Uterus (tissue), 4 donors: Measurements from ENCODE around the gene RAC2. TPM values are rescaled to one million over a fixed set of nuclear protein-coding genes. Genes with fewer than 3 reads are reported as not detected.

Source experiments
- DNase-seq, 2 donors: peaks; one replicate each; pipeline ENCODE4 v3.0.0-alpha.2; 2019 to 2020
- H3K27ac ChIP-seq, 2 donors: fragments of 200-600 bp; sonication (generic); 1 replicate in 1 of 2; 2 replicates in 1 of 2; pipeline ENCODE4 v1.5.1; 2016 to 2018
- H3K27me3 ChIP-seq, 2 donors: fragments of 200-600 bp; sonication (generic); one replicate each; pipeline ENCODE4 v1.5.1; 2018 to 2019; ENCODE audit warnings: control low read depth in 1 of 2
- H3K36me3 ChIP-seq, 2 donors: fragments of 200-600 bp; sonication (generic); one replicate each; pipeline ENCODE4 v1.5.1; 2019; ENCODE audit warnings: control low read depth in 1 of 2
- H3K4me1 ChIP-seq, 2 donors: fragments of 200-600 bp; sonication (generic); one replicate each; pipeline ENCODE4 v1.5.1; 2018 to 2019; ENCODE audit warnings: control low read depth in 1 of 2
- H3K4me3 ChIP-seq, 2 donors: fragments of 200-600 bp; sonication (generic); 1 replicate in 1 of 2; 2 replicates in 1 of 2; pipeline ENCODE4 v1.5.1; 2018 to 2019; ENCODE audit warnings: mild to moderate bottlenecking in 1 of 2
- H3K9me3 ChIP-seq, 2 donors: fragments of 200-600 bp; sonication (generic); one replicate each; pipeline ENCODE4 v1.5.1; 2019; ENCODE audit warnings: control low read depth in 1 of 2
- POLR2A ChIP-seq, 2 donors: fragments of 450-650 bp; IDR thresholded peaks; one replicate each; pipeline ENCODE4 v1.6.1; 2016; ENCODE audit warnings: antibody characterized with exemption in 2 of 2, mild to moderate bottlenecking in 1 of 2, moderate library complexity in 1 of 2
- intact Hi-C: fragments of 100-400 bp; cut with DNase I; formaldehyde crosslinking; loops from one replicate; pipeline ENCODE4 v1.15.1; 2023; ENCODE audit warnings: low total_unique reads
- total RNA-seq, 4 donors: library from RNA; depleted of rRNA in 3 of 4; stranded (reverse); fragments of >200 nt in 3 of 4; gene quantifications; one replicate each; pipeline versions ENCODE4 v1.1.0 to v1.2.4, GENCODE V29; 2014 to 2023
- TF ChIP-seq, protein P1 (sequence below), 4 experiments: fragments of 200-600 bp in 2 of 4; fragments of 450-650 bp in 2 of 4; sonication (generic) in 2 of 4; IDR thresholded peaks; one replicate each; pipeline ENCODE4 v1.5.1; 2016 to 2019; ENCODE audit warnings: antibody characterized with exemption in 4 of 4, mild to moderate bottlenecking in 2 of 4, moderate library complexity in 1 of 4
- donor health status: DM: yes; HTN: yes; CAD: no.

RAC2 gene
- total RNA-seq, 4 donors from 2014 or later = 2.4 to 6.7 (median 4.5) TPM

DNA sequence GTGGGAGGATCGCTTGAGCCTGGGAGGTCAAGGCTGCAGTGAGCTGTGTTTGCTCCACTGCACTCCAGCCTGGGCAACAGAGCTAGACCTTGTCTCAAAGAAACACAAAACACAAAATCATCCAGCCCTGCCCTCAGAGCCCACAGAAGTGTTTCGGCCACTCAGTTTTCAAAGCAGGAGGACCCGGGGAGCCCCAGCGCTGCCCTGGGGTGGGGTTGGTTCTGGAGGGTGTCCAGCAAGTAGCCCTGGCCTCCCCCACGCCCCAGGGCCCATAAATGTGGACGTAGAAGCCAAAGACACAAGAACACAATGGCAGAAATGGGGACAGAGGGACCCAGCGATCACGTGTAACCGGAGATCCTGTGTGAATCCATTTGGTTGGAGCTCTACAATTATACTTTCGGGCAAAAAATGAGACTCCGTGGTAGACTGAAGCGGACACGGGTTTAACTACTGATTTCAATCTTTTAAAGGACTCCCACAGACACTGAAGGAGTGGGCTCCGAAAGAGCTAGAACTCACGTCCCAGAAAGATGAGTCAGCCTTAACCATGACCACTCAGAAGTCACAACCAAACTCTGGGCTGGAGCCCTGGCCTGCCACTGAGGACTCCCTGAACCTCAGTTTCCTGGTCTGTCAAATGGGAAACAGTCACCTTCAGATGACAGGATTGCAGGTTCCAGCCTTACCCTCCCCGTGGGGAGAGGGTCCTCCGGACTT lies 29.2 kb upstream of the RAC2 start:
- DNase-seq = no peak
- Histone ChIP-seq H3K9me3 (no peaks in the 10 kb centered on the region), H3K27me3 (no peaks in the 10 kb centered on the region), H3K4me3 (no peak overlapping the region), H3K27ac (no peak overlapping the region), H3K36me3 (no peaks in the 10 kb centered on the region), H3K4me1 (no peaks in the 10 kb centered on the region)
- no peak for TF ChIP-seq POLR2A (IDR thresholded peaks at IDR 0.05)
- TF ChIP-seq, protein P1, sequence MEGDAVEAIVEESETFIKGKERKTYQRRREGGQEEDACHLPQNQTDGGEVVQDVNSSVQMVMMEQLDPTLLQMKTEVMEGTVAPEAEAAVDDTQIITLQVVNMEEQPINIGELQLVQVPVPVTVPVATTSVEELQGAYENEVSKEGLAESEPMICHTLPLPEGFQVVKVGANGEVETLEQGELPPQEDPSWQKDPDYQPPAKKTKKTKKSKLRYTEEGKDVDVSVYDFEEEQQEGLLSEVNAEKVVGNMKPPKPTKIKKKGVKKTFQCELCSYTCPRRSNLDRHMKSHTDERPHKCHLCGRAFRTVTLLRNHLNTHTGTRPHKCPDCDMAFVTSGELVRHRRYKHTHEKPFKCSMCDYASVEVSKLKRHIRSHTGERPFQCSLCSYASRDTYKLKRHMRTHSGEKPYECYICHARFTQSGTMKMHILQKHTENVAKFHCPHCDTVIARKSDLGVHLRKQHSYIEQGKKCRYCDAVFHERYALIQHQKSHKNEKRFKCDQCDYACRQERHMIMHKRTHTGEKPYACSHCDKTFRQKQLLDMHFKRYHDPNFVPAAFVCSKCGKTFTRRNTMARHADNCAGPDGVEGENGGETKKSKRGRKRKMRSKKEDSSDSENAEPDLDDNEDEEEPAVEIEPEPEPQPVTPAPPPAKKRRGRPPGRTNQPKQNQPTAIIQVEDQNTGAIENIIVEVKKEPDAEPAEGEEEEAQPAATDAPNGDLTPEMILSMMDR (IDR thresholded peaks at IDR 0.05) = no peak
- intact Hi-C loops = no loop called here

DNA sequence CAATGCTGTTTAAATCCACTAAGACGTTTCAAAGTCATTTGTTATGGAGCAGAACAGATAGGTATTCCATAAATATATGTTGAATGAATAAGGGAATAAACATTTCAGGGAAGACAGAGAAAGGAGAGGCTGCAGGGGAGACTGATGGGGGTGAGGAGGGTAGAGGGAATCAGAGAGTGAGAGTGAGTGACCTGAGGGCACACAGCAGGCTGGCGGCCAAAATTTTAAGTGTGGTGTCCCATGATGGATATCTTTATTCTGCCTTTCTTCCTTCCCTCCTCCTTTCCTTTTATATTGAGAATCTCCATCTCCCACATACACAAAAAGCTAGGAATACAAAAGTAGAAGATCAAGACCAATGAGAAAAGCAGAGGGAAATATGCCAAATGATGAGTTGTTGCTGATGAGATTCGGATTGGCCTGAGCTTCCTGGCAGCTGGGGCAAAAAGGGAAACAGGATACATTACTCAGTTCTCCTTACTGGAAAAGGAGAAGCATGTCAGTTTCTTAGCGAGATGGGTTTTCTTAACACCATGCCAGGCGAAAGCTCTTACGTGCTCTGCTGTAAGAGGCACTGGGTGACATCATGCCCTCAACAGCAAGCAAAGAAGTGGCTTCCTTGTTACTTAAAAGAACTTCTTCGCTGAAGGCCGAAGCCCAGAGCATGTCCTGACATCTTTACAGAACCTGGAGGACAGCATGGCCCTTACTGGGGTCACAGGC lies 27.0 kb upstream of the RAC2 start:
- DNase-seq = no peak
- H3K36me3 ChIP-seq = no peaks in the 10 kb centered on the region
- TF ChIP-seq POLR2A (IDR thresholded peaks at IDR 0.05) = no peak
- TF ChIP-seq, protein P1 (IDR thresholded peaks at IDR 0.05) = no peak
- intact Hi-C loops = no loop called here
- no peak overlapping the region for H3K4me3 ChIP-seq
- no peaks in the 10 kb centered on the region for H3K9me3 ChIP-seq
- H3K4me1 ChIP-seq = no peaks in the 10 kb centered on the region
- no peak overlapping the region for H3K27ac ChIP-seq
- no peaks in the 10 kb centered on the region for H3K27me3 ChIP-seq

DNA sequence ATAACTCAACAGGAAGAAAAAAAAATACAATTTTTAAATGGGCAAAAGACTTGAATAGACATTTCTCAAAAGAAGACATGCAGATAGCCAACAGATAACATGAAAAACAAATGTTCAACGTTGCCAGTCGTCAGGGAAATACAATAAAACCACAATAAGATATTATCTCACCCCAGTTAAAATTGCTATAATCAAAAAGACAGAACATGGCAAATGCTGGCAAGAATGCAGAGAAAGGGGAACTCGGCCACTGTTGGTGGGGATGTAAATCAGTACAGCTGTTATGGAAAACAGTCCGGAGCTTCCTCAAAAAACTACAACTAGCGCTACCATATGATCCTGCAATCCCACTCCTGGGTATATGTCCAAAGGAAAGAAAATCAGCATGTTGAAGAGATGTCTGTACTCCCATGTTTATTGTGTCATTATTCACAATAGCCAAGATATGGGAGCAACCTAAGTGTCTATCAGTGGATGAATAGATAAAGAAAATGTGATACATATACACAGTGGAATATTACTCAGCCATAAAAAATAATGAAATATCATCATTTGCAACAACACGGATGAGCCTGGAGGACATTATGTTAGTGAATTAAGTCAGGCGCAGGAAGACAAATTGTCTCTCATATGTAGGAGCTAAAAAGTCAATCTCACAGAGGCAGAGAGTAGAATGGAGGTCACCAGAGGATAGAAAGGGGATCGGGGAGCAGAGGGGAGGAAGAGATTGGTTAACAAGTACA lies 26.0 kb upstream of the RAC2 start:
- H3K4me1 ChIP-seq = no peaks in the 10 kb centered on the region
- no peaks in the 10 kb centered on the region for H3K36me3 ChIP-seq
- DNase-seq = no peak
- intact Hi-C loops = no loop called here
- H3K27ac ChIP-seq = no peak overlapping the region
- no peaks in the 10 kb centered on the region for H3K9me3 ChIP-seq
- H3K4me3 ChIP-seq = no peak overlapping the region
- TF ChIP-seq POLR2A (IDR thresholded peaks at IDR 0.05) = no peak
- TF ChIP-seq, protein P1 (IDR thresholded peaks at IDR 0.05) = no peak
- no peaks in the 10 kb centered on the region for H3K27me3 ChIP-seq

DNA sequence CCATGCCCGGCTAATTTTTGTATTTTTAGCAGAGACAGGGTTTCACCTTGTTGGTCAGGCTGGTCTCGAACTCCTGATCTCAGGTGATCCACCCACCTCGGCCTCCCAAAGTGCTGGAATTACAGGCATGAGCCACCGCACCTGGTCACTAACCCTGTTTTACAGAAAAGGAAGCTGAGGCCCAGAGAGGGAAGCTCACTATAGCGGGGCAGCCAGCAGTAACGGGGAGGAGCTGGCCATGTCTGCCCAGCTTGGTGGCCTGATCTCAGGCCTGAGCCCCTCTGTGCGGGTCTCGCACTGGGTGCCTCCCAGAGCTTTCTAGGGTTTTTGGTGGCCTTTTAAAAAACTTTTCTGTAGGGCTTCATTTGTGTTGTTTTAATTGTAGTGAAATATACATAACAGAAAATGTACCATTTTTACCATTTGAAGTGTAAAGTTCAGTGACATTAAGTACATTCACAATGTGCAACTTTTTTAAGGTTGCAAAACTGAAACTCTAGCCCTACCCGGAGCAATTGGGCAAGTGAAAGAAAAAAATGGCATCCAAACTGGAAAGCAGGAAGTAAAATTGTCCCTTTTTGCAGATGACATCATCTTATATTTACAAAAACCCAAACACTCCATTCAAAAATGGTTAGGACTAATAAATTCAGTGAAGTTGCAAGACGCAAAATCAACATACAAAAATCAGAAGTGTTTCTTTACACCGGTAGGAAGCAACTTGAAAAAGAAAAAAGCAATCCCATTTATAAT lies 23.8 kb upstream of the RAC2 start:
- H3K36me3 ChIP-seq = no peaks in the 10 kb centered on the region
- peaks cover 0 to 9% of the 10 kb centered on the region in 2 donors for H3K9me3 ChIP-seq
- H3K4me1 ChIP-seq = no peaks in the 10 kb centered on the region
- H3K4me3 ChIP-seq = no peak overlapping the region
- TF ChIP-seq, protein P1 (IDR thresholded peaks at IDR 0.05) = no peak
- TF ChIP-seq POLR2A (IDR thresholded peaks at IDR 0.05) = no peak
- no peak for DNase-seq
- H3K27ac ChIP-seq = no peak overlapping the region
- intact Hi-C loops = no loop called here
- H3K27me3 ChIP-seq = no peaks in the 10 kb centered on the region
